ENCODE results near the gene HHIP.

GRCh38 chr4:144670776-144671175, 24.8 kb downstream of the HHIP start:
- TF ChIP-seq CTCF (IDR thresholded peaks at IDR 0.05) (no peak), EZH2 (IDR thresholded peaks at IDR 0.05; ENCODE audit: borderline replicate concordance, insufficient read depth, low read depth, low read length, poor library complexity, severe bottlenecking) (no peak)

Measured in B cell (primary cell).